AG04449 (cell line): ENCODE data around the gene HSPH1.
A peak's percentile ranks its signal among the peaks of the same experiment; 100 is the strongest.

Source experiments
- CTCF ChIA-PET: fragments of 350-600 bp; formaldehyde crosslinking; extraction: SDS; loops from one replicate; lab custom pipeline; 2021; ENCODE audit warnings: antibody characterized with exemption; lab: Yijun Ruan, JAX
- POLR2A ChIA-PET: fragments of 400-600, 350-600 bp; formaldehyde crosslinking; extraction: SDS; loops from one replicate; lab custom pipeline; 2020; ENCODE audit warnings: antibody characterized with exemption, inconsistent platforms; lab: Yijun Ruan, JAX
- DNase-seq: peaks from one replicate; pipeline ENCODE4 v3.0.0-alpha.2; 2010; ENCODE audit warnings: low read depth, low spot score
- H3K4me3 ChIP-seq: 2 replicates; pipeline ENCODE4 v1.5.1; 2011; ENCODE audit warnings: low read depth, mild to moderate bottlenecking, control low read depth, low read length
- CTCF ChIP-seq: IDR thresholded peaks from one replicate; pipeline ENCODE4 v1.5.1; 2011; ENCODE audit warnings: mild to moderate bottlenecking, moderate library complexity, low read length, control low read depth, inconsistent platforms; ENCODE audit not compliant: insufficient read depth; ENCODE audit errors: missing control alignments

HSPH1 gene

GRCh38 chr13:31204592-31204991 is 42.9 kb upstream of the HSPH1 start:
- ChIA-PET CTCF (interaction anchor here (2.4 kb wide), 1 partner anchor 220 kb away, joined by 10 read pairs; no protein-coding TSS in a partner anchor), POLR2A (no interaction called here)
- TF ChIP-seq CTCF, result no peak
- no peak for DNase-seq
- no peak overlapping the region for H3K4me3 ChIP-seq

- POLR2A ChIA-PET, result interaction anchor here (0.6 kb wide), 1 partner anchor 220 kb away, joined by 3 read pairs; no protein-coding TSS in a partner anchor
These were observed 39.8 kb upstream of the HSPH1 start for GRCh38 chr13:31201341-31202031.

GRCh38 chr13:31200637-31200971 is 38.9 kb upstream of the HSPH1 start:
- ChIA-PET POLR2A (interaction anchor here (0.6 kb wide), 1 partner anchor 220 kb away, joined by 3 read pairs; no protein-coding TSS in a partner anchor), CTCF (interaction anchor here (0.7 to 4.4 kb wide), 18 partner anchors 8 to 237 kb away, joined by 3 to 42 read pairs (median 4); no protein-coding TSS in a partner anchor)
- DNase-seq, result no peak
- peak; percentile 8 for TF ChIP-seq CTCF
- peak overlapping the region; percentile 70 for H3K4me3 ChIP-seq

More at GRCh38 chr13:31201341-31202031, 39.8 kb upstream of the HSPH1 start:
- peak overlapping the region; percentile 70 for H3K4me3 ChIP-seq
- TF ChIP-seq CTCF, result no peak
- CTCF ChIA-PET, result interaction anchor here (0.7 to 4.4 kb wide), 15 partner anchors 8 to 236 kb away, joined by 3 to 42 read pairs (median 4); no protein-coding TSS in a partner anchor
- no peak for DNase-seq

- ChIA-PET CTCF (interaction anchor here (0.6 to 4.4 kb wide), 24 partner anchors 9 to 1927 kb away, joined by 3 to 42 read pairs (median 4); no protein-coding TSS in a partner anchor), POLR2A (no interaction called here)
- TF ChIP-seq CTCF, result peak; percentile 89
- no peak for DNase-seq
- peak within 1 kb of the TSS; percentile 70 for H3K4me3 ChIP-seq
These were observed 38.3 kb upstream of the HSPH1 start, which contains the start of gene B3GLCT for GRCh38 chr13:31199849-31200636. TSS of gene B3GLCT (plus strand) at chr13:31199975. CDS start at chr13:31200085, 110 bp downstream.

- DNase-seq, result no peak
- CTCF ChIA-PET, result interaction anchor here (0.6 to 4.4 kb wide), 21 partner anchors 10 to 548 kb away, joined by 3 to 42 read pairs (median 4); no protein-coding TSS in a partner anchor
- TF ChIP-seq CTCF, result no peak
- peak overlapping the region; percentile 70 for H3K4me3 ChIP-seq
- POLR2A ChIA-PET, result no interaction called here
These were observed 37.8 kb upstream of the HSPH1 start for GRCh38 chr13:31199527-31199848.
